Measurements from ENCODE around the gene TMED1.

Gene TMED1

DNA sequence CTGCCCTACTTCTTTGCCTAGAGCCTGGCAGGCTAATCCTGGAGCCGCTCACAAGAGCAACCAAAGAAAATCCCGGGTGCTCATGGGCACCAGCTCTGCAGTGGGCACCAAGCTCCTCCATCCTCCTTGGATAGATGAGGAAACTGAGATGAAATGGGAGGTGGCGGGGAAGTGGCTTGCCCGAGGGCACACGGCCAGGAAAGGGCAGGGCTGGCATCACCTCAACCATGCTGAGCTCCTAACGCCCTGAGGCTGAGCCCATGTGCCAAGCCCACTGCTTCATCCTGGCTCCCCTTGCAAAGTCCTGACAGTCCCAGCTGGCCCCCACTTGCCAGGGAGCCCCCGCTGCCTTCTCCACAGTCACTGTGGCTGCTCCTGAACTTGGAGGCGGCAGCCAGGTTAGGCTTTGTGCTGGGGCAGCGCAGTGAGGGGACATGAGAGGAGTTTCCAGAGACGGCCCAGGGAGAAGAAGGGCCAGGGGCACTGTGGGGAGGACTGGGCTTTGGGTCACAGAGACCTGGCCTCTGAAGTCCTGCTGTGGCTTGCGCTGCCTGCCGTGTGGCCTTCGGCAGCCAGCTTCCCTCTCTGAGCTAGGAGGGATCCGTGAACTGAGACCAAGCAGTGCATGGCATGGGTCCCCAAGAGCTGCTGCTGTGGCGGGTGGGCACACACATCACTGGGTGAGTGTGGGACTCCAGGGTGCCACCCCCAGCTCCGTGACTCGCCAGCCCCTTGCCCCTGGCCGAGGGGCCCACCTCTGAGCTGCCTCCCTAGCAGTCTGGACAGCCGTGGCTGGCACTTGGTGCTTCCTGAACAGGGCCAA lies 17.5 kb downstream of the TMED1 start:
- no peak for DNase-seq
- intact Hi-C loops (cut with DNase I): no loop called here

DNA sequence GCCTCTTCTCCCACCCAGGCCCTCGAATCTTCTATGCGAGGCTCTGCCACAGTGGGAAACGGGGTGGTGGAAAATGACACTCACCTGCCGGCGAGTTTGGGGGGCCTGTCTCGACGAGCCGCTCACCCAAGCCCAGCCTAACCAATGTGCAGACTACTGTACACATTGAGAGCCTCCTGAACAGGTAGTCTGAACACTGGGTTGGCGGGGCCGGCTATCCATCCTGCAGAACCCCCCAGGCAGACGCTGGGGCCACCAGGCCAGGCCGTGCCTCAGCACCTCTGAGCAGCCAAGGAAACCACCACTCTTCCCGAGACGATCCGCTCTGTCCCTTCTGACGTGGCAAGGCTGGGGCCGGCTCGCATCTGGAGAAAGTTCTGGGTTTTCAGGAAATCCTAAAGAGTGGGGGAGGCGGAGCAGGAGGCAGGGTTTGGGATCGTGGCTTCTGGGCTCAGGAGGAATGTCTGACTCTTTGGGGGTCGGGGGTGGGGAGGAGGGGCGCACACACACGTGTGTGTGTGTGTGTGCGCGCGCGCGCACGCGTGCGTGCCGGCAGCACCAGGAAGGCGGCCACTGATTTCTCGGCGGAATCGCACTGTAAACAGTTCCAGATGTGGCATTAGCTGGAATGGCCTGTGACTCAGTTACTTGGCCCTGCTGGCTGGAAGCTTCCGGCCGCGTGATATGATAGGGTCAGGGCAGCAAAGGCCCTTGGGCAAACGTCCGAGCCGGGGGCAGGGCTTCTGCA lies 18.5 kb downstream of the TMED1 start:
- DNase-seq: no peak
- intact Hi-C loops (cut with DNase I): no loop called here

DNA sequence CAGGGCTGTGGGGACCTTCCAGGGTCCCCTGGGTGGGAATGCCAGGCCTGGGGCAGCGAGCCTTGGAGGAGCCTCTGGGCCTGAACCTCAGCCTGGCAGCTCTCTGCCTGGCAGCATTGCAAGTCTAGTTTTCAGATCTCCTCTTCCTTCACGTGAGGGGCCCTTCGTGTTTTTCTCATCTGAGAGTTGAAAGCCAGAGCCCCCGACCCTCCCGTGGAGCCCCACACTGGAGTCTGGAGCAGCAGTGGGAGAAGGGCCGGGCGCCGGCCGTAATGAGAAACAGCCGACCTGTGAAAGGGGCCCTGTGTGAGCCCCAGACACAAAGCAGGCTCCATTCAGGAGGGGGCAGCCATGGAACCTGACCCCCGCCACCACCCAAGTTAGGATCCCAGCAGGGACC lies 19.3 kb downstream of the TMED1 start:
- DNase-seq: no peak
- intact Hi-C loops (cut with DNase I): no loop called here

DNA sequence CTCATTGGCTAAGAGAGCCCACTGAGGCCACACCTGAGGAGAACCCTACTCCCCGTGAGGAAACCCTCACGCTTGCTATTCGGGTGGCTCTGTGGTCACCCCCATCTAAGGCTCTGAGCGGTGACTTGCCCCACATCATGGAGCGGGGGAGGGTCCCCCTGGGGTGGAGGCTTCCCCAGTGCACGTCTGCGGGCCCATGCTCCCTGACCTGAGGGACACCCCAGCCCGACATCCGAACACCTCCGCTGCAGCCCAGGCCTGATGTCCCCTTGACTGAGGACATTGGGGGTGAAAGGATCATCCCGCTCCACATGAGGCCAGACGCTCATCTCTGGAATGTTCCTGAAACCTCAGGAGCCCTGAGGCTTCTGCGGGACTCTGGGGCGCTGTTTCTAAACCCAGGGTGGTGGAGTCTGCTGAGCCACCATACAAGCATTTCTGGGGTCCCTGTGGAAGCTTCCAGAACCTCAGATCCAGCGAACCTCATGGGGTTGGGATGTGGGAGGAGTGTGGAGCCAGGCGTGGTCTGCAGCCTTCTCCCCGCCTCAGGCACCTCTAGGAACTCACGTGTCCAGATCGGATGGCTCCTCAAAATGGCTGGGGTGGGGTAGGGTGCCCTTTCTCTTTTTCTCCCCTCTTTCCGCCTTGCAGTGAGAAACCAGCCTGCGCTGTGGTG lies 19.9 kb downstream of the TMED1 start:
- no peak for DNase-seq
- intact Hi-C loops (cut with DNase I): no loop called here

DNA sequence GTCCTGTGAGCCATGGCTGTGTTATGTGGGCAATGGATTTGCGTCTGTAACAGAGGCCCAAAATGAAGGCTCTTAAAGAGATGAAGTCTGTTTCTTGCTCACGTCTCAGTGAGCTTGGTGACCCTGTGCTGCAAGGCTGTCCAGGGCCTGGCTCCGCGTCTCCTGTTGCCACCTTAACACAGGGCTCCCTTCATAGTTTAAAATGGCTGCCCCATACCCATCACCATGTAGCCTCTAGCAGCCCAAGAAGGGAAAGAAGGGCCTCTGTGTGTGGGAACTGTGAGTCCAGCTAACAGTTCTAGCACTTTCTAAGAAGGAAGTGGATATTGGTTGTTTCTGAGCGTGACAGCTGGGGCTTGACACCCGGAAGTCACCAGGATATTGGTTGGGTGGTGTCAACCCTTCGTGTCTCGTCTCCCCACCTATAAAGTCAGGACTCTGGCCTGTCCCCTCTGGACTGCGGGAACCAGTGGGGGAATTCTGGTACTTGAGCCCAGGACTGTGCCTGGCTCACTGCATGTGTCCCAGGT lies 20.9 kb downstream of the TMED1 start:
- no peak for DNase-seq
- intact Hi-C loops (cut with DNase I): no loop called here

DNA sequence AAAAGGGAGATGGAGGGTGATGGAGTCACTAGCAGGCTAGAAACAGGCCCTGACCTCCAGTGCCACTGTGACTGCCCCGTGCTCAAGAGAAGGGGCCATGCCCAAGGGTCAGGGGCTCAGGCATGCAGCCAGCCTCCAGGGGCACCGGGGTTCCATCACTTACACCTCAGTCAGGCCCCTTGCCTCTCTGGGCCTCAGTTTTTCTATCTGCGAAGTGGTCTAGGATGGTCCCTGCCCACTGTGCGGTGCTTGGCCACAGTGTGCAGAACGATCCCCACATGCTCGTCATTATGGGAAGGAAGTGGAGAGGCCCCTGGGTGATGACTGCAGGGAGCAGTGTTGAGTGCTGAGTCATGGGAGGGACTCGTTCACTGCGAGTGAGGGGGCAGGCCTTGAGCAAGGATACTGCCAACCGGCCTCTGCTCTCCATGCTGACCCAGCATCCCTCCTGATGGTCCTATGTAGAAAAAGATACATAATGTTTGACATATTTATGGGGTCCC lies 23.1 kb downstream of the TMED1 start:
- intact Hi-C loops (cut with DNase I): no loop called here
- peak in 26 of 42 donors; percentile 23 to 77 (median 46) for DNase-seq

DNA sequence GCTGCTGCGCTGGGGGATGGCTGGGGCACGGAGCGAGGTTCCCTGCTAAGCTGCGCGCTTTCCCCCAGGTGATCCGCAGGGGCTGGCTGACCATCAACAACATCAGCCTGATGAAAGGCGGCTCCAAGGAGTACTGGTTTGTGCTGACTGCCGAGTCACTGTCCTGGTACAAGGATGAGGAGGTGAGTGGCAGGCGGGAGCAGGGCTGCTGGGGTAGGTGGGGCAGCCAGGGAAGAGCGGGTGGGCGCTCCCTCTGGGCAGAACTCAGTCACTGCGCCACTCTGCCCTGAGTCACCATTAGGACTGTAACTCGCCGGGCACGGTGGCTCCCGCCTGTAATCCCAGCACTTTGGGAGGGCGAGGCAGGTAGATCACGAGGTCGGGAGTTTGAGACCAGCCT lies 23.8 kb downstream of the TMED1 start:
- intact Hi-C loops (cut with DNase I): no loop called here

DNA sequence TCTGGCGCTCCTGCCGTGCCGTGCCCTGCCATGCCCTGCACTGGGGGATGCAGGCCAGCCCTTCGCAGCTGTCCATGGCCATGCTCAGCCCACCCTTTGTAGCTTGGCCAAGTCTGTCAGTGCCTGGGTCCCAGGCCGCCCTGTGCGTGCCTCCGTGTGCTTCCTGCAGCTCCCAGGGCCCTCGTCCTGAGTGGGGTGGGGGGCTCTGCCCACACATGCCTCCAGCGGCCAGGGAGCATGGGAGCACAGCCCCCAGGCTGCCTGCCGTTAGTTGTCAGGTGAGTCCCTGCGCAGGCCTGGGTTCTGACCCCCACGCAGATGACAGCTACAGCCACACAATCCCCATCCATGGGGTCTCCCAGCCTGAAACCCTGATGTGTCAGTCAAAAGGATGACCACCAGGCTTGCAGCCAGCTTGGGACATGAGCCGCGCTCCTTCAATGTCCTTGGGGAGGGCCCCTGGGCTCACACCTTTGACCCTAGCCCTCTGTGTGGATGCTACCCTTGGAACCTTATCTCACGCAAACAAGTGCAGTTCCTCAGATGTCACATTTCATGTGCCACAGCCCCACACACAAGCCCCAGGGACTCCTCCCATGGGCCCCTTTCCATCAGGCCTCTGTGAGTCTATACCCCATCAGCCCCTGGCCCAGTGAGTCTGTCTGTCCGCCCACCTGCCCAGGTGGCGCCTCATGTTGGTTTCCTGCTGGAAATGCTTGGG lies 24.5 kb downstream of the TMED1 start:
- DNase-seq: no peak
- intact Hi-C loops (cut with DNase I): no loop called here

More for the DNA sequence above, 23.8 kb downstream of the TMED1 start:
- DNase-seq: no peak

DNA sequence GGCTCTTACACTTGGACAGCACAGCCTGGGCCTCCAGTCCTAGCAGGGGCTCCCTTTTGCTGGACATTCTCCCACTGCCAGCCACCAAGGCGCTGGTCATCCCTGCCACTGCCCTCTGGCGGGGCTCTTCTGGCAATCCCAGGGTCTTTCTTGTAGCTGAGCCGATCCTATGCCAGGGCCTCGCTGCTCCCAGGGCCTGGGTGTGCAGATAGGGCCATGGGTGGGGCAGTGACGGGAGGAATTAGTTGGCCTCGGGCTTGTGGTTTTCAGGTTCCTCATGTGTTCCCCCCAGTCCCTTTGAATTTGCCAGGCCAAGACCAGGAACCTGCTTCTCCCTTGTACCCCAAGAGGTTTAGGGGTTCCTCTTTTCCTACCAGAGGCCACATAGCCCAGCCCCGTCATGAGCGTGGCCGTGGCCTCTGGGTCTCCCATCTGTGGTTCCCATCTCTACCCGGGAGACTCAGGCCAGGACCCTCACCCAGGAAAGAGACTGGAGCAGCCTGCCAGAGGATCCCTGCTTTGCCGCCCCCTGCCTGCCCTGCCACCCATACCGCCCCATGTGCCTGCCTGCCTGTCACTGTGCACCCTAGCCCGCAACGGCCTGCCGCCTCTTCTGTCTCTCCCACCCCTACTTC lies 26.2 kb downstream of the TMED1 start:
- intact Hi-C loops (cut with DNase I): no loop called here
- peak in 2 of 42 donors; percentile 5 to 26 for DNase-seq

DNA sequence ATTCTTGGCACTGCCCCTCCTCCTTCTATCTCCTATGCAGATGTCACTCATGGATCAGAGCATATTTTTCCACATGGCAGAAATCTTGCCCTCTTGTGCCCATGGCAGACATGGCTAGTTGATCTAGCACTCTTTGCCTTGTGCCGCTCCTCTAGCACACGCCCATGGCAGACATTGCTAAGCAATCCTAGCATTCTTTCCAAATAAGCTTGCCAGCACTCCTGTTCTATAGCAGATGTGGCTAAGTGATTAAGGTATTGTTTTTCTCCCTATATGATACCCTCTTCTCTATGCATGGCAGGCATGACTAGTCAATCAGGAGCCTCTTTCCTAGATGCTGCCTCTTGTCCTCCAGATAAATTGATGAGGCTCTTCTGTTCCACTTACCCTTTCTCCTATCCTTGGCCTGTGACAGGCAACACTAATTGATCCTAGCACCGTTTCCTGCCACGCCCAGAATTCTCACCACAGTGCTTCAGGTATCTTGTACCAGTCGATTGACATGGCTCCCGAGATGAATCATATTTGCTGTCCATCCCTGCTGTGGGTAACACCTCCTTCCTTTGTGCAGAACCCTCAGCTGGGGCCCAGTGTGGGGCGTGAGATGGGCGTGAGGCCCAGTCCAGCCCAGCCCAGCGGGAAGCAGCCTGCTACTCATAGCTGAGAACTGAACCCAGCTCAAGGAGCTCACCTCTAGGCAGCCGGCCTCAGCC lies 26.9 kb downstream of the TMED1 start:
- no peak for DNase-seq
- intact Hi-C loops (cut with DNase I): no loop called here

DNA sequence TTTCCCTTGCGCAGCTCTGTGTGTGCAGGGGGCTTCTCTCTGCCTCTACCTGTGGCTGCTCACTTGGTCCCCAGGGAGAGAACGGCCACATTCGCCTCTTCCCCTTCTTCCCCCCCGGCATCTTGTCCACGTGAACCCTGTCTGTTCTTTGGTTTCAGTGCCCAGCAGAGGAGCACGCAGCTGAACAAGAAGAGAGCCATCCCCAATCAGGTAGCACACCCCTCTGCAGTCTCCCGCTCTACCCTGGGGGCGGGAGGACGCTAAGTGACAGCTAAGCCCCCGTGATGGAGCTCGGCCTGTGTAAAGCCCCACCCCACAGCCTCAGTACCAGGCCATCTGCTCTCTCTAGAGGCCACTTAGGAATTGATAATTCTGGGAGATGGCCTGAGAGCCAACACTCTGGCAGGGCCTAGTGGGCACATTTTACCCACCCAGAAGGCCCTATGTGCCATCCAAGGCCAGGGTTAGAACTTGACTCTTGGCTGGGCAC lies 30.2 kb downstream of the TMED1 start:
- DNase-seq: peak in 7 of 42 donors; percentile 7 to 49 (median 28)
- intact Hi-C loops (cut with DNase I): no loop called here

DNA sequence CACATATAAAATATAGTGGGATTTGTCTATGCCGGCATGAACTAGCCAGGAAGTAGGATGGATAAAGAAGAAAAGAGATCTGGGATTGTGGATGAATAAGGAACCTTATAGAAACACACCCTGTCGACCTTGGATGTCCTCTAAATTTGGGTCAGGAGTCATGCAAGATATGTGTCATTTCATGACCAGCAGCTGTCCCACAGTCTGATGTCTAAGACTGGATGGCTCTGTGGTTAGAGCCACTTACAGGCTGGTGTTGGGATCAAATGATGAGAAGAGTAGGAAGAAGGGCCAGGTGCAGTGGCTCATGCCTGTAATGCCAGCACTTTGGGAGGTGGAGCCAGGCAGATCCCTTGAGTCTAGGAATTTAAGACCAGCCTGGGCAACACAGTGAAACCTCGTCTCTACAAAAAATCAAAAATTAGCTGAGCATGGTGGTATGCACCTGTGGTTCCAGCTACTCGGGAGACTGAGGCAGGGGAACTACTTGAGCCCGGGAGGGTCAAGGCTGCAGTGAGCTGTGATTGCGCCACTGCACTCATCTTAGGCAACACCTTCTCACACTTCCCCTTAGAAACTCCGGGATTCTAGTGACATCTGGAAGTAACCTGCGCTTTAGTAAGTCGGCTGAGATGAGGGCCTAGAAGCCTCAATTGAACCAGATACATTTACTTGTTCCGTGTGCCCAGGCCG lies 30.8 kb downstream of the TMED1 start:
- peak in 2 of 42 donors; percentile 28 to 35 for DNase-seq
- intact Hi-C loops (cut with DNase I): no loop called here

DNA sequence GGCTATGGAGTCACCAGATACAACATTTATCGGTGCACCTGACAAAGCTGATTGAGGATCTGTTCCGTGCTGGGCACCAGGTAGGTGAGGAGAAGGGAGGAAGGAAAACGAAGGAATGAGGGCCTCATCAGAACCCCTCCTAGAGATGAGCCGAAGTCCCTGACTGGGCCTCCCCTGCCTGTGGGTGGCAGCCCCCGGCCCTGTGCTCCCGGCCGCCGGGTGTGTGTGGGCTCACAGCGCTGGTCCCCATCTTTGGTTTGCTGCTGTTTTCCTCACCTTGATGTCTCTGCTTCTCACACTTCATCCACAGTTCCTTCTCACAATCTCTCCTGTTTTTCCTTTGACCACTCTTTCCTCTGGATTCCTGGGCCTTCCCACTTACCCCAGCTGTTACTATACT lies 32.8 kb downstream of the TMED1 start:
- intact Hi-C loops (cut with DNase I): no loop called here

DNA sequence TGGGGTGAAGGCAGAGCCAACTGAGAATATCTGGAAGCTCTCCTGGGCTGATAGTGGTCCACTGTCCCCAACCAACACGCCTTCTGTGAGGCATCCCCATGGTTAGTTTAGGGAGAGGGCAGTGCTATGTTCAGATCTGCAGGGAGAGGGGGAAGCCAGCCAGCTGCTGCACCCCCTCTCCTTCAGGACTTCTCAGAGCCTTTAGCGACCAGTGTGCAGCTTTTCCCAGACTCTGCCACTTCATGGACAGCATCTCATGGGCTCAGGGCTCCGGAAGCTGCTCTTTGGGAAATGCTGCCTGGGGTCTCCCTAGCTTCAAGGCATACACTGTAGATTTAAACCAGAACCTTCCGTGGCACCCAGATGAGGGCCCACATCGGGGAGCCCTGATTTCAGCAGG lies 33.5 kb downstream of the TMED1 start:
- intact Hi-C loops (cut with DNase I): no loop called here
- no peak for DNase-seq

More for the DNA sequence above, 32.8 kb downstream of the TMED1 start:
- DNase-seq: no peak

DNA sequence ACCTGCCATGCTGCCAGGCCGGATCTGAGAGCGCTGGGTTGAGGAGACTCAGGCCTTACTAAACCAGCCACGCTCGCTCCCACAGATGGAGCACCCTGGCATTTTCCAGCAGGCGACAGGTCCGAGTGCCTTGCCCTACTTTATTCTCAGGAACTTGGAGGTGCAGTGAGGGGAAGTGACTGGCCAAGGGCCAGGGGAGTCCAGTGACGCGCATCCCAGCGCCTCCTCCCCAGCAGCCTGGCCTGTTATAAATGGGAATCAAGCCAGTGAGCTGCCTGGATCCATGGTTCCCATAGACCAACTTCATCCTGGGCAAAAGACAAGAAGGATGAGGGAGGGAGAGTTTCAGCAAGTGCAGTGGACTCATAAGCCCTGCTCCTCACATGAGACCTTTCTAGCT lies 35.5 kb downstream of the TMED1 start:
- peak in 7 of 42 donors; percentile 18 to 52 (median 24) for DNase-seq
- intact Hi-C loops (cut with DNase I): no loop called here

DNA sequence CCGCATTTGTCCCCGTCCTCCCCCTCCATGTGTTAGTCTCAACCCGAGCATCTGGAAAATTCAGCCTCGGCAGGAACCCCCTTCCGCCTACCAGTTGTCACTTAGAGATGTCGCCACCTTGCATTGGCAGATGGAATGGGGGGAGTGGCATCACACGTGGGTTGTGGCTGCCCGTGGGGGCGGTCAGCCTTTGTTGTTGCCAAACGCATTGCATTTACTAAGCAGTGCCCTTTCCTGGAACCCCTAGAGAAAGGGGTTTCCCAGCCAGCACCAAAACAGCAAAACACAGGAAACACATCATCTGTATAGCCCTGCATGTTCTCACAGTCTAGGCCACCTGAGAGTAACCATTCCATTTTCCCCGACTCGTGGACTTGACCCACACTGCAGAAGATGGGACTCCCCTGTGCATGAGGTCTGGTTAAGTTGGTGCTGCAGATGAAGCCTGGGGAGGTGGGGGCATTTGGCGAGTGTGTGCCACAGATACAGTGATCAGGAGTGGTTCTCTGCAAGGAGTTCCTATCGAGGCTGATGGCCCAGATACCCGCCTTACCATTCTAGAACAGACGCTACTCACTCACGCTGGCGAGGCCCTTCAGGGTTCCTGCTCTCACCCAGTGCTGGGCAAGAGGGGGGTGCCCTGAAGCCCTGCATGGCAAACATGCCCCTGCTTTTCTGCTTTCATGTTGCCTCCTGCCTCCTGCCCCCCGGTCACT lies 38.3 kb downstream of the TMED1 start:
- DNase-seq: peak; percentile 33 to 89 (median 68)
- intact Hi-C loops (cut with DNase I): no loop called here

All from head of caudate nucleus (tissue), 42 donors.